Neural cell (in vitro differentiated cells): Measurements from ENCODE around the gene C16orf74.

Experiments used
- CTCF ChIP-seq: fragments of 450-650 bp; IDR thresholded peaks from 2 replicates; pipeline ENCODE4 v1.5.1; 2014; ENCODE audit warnings: antibody characterized with exemption, mild to moderate bottlenecking, moderate library complexity; ENCODE audit not compliant: poor library complexity, severe bottlenecking
- EP300 ChIP-seq: fragments of 450-650 bp; conservative IDR thresholded peaks from 2 replicates; pipeline ENCODE4 v1.6.1; 2014; ENCODE audit warnings: antibody characterized with exemption, mild to moderate bottlenecking, moderate library complexity; ENCODE audit not compliant: poor library complexity, severe bottlenecking
- EZH2 ChIP-seq: fragments of 200-600, 300-800 bp; shearing (Covaris generic), sonication (generic); IDR thresholded peaks from 2 replicates; pipeline ENCODE4 v1.6.1; 2014; ENCODE audit warnings: antibody characterized with exemption, low read length, borderline replicate concordance, mild to moderate bottlenecking; ENCODE audit not compliant: insufficient read depth, poor library complexity, severe bottlenecking
- POLR2AphosphoS5 ChIP-seq: IDR thresholded peaks from 2 replicates; pipeline ENCODE4 v1.6.1; 2012
- SMC3 ChIP-seq: fragments of 450-650 bp; conservative IDR thresholded peaks from 2 replicates; pipeline ENCODE4 v1.6.1; 2014; ENCODE audit warnings: antibody characterized with exemption, mild to moderate bottlenecking, moderate library complexity; ENCODE audit not compliant: poor library complexity
- TAF1 ChIP-seq: IDR thresholded peaks from 2 replicates; pipeline ENCODE4 v1.6.1; 2012; ENCODE audit warnings: low read depth

GRCh38 chr16:85683363-85683762 lies 67.5 kb downstream of the C16orf74 start:
- TF ChIP-seq EZH2, result no peak
- no peak for TF ChIP-seq EP300
- TF ChIP-seq POLR2AphosphoS5, result no peak
- no peak for TF ChIP-seq CTCF
- TF ChIP-seq SMC3, result no peak
- no peak for TF ChIP-seq TAF1
